Loucy (cell line): Measurements from ENCODE around the gene ANKRD45.

Experiments
- H2AFZ ChIP-seq: fragments of 200-600 bp; sonication (generic); 2 replicates; pipeline ENCODE4 v1.6.0; 2016; ENCODE audit warnings: antibody characterized with exemption, mild to moderate bottlenecking, low read length, moderate library complexity
- H3F3A ChIP-seq: fragments of 200-600 bp; 2 replicates; pipeline ENCODE4 v1.6.0; 2016; ENCODE audit warnings: antibody characterized with exemption, low read depth, mild to moderate bottlenecking
- H3K27me3 ChIP-seq: fragments of 200-600 bp; sonication (generic); 2 replicates; pipeline ENCODE4 v1.6.1; 2014; ENCODE audit warnings: low read length, mild to moderate bottlenecking; ENCODE audit not compliant: insufficient read depth, poor library complexity, severe bottlenecking
- H3K36me3 ChIP-seq: fragments of 200-600 bp; sonication (generic); 2 replicates; pipeline ENCODE4 v1.6.1; 2016; ENCODE audit warnings: low read length; ENCODE audit not compliant: insufficient read depth
- H3K4me1 ChIP-seq: fragments of 200-600 bp; sonication (generic); 2 replicates; pipeline ENCODE4 v1.5.1; 2014; ENCODE audit warnings: low read length, mild to moderate bottlenecking; ENCODE audit not compliant: insufficient read depth, poor library complexity, severe bottlenecking
- H3K4me2 ChIP-seq: fragments of 200-600 bp; sonication (generic); 2 replicates; pipeline ENCODE4 v1.6.0; 2014; ENCODE audit warnings: antibody characterized with exemption, low read length, low read depth, mild to moderate bottlenecking; ENCODE audit not compliant: poor library complexity, severe bottlenecking
- H3K4me3 ChIP-seq: fragments of 200-600 bp; sonication (generic); 2 replicates; pipeline ENCODE4 v1.5.1; 2014; ENCODE audit warnings: low read length, mild to moderate bottlenecking, mixed read lengths; ENCODE audit not compliant: poor library complexity, severe bottlenecking
- H3K79me2 ChIP-seq: fragments of 200-600 bp; sonication (generic); 2 replicates; pipeline ENCODE4 v1.6.1; 2014; ENCODE audit warnings: low read length; ENCODE audit not compliant: insufficient read depth
- H3K9ac ChIP-seq: fragments of 200-600 bp; sonication (generic); 2 replicates; pipeline ENCODE4 v1.6.0; 2014; ENCODE audit warnings: mild to moderate bottlenecking, low read depth, low read length, moderate library complexity; ENCODE audit not compliant: poor library complexity, severe bottlenecking
- H3K9me2 ChIP-seq: fragments of 200-600 bp; sonication (generic); replicated peaks from 2 replicates; pipeline ENCODE4 v1.6.1; 2016; ENCODE audit warnings: low read depth, low read length, mixed read lengths
- H3K9me3 ChIP-seq: fragments of 200-600 bp; sonication (generic); 2 replicates; pipeline ENCODE4 v1.6.1; 2014; ENCODE audit warnings: mild to moderate bottlenecking, antibody characterized with exemption, low read length, low read depth; ENCODE audit not compliant: insufficient read depth
- H4K20me1 ChIP-seq: fragments of 200-600 bp; sonication (generic); 2 replicates; pipeline ENCODE4 v1.6.0; 2014; ENCODE audit warnings: antibody characterized with exemption, low read length, mild to moderate bottlenecking; ENCODE audit not compliant: insufficient read depth, poor library complexity, severe bottlenecking
- EZH2phosphoT487 ChIP-seq: fragments of 200-600 bp; IDR thresholded peaks from 2 replicates; pipeline ENCODE4 v1.6.1; 2018; ENCODE audit warnings: antibody characterized with exemption, mild to moderate bottlenecking, moderate library complexity, borderline replicate concordance
- TF ChIP-seq, protein P1 (sequence below): fragments of 200-600 bp; sonication (generic); conservative IDR thresholded peaks from 2 replicates; pipeline ENCODE4 v1.5.1; 2014; ENCODE audit warnings: mild to moderate bottlenecking, antibody characterized with exemption, low read length

Gene ANKRD45, protein sequence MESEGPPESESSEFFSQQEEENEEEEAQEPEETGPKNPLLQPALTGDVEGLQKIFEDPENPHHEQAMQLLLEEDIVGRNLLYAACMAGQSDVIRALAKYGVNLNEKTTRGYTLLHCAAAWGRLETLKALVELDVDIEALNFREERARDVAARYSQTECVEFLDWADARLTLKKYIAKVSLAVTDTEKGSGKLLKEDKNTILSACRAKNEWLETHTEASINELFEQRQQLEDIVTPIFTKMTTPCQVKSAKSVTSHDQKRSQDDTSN

DNA sequence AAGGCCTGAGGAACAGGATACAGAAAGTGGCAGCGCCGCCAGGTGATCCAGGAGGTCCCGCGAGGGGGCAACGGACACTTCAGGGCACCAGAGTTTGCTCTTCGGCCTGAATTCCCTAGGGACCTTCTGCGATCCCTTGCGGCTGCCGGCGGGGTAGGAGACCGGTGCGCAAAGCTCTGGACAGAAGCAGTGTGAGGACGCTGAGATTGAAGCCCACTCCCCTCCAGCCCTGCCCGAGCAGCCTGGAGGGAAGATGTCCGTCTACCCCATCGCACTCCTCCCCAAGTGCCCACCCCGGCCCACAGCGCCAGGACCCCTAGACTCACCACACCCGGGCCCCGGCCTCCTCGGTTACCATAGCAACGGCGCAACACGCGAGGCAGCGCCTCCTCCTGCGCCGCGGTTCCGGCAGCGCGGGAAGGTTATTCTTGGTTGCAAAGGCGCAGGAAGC is at the start of gene ANKRD45:
TSS of gene ANKRD45 (minus strand) at position 361 of the 451 bp plus-strand sequence. CDS start 10,433 bp downstream, outside the sequence.
- H3K9me3 ChIP-seq = no peaks in the 10 kb centered on the region
- H2AFZ ChIP-seq = no peak within 1 kb of the TSS
- no peak for TF ChIP-seq EZH2phosphoT487
- TF ChIP-seq, protein P1, sequence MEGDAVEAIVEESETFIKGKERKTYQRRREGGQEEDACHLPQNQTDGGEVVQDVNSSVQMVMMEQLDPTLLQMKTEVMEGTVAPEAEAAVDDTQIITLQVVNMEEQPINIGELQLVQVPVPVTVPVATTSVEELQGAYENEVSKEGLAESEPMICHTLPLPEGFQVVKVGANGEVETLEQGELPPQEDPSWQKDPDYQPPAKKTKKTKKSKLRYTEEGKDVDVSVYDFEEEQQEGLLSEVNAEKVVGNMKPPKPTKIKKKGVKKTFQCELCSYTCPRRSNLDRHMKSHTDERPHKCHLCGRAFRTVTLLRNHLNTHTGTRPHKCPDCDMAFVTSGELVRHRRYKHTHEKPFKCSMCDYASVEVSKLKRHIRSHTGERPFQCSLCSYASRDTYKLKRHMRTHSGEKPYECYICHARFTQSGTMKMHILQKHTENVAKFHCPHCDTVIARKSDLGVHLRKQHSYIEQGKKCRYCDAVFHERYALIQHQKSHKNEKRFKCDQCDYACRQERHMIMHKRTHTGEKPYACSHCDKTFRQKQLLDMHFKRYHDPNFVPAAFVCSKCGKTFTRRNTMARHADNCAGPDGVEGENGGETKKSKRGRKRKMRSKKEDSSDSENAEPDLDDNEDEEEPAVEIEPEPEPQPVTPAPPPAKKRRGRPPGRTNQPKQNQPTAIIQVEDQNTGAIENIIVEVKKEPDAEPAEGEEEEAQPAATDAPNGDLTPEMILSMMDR = no peak
- no peaks in the 10 kb centered on the region for H3F3A ChIP-seq
- no peak within 1 kb of the TSS for H3K9ac ChIP-seq
- H3K36me3 ChIP-seq = no peaks in the 10 kb centered on the region
- no peaks in the 10 kb centered on the region for H3K9me2 ChIP-seq
- no peak within 1 kb of the TSS for H3K4me2 ChIP-seq
- H4K20me1 ChIP-seq = no peaks in the 10 kb centered on the region
- H3K4me3 ChIP-seq = no peak within 1 kb of the TSS
- no peaks in the 10 kb centered on the region for H3K79me2 ChIP-seq
- no peaks in the 10 kb centered on the region for H3K27me3 ChIP-seq
- H3K4me1 ChIP-seq = no peaks in the 10 kb centered on the region

DNA sequence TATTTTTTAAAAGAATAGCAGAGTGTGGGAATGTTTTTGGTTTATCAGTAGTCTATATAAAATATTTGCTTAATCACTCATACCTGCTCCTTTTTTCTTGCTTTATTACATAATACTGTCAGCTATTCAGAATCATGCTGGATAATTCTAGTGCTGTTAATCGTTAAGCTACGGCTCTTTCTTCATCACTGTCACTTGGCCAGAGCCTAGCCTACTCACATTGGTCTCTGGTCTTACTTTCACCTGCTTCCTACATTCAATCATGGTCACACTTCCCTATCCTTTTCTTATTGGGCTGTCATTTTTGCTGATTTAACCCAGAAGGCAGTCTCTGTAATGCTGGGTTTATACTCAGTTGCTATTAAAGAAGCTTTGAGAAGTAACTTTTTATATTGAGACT is 47.6 kb upstream of the ANKRD45 start:
- Histone ChIP-seq H3F3A (0 out of 2 replicates have a peak, but pooled peaks cover 5% of the 10 kb centered on the region), H3K4me1 (peaks cover 40% of the 10 kb centered on the region), H3K79me2 (peaks cover 45% of the 10 kb centered on the region), H3K27me3 (peaks cover 23% of the 10 kb centered on the region), H4K20me1 (peaks cover 13% of the 10 kb centered on the region), H3K9me3 (no peaks in the 10 kb centered on the region), H3K4me3 (peak overlapping the region; percentile 87), H2AFZ (no peak overlapping the region), H3K9ac (peak overlapping the region; percentile 77), H3K36me3 (no peaks in the 10 kb centered on the region), H3K4me2 (peak overlapping the region; percentile 83), H3K9me2 (0 out of 2 replicates have a peak, but pooled peaks cover 5% of the 10 kb centered on the region)
- no peak for TF ChIP-seq EZH2phosphoT487
- TF ChIP-seq, protein P1 = no peak

DNA sequence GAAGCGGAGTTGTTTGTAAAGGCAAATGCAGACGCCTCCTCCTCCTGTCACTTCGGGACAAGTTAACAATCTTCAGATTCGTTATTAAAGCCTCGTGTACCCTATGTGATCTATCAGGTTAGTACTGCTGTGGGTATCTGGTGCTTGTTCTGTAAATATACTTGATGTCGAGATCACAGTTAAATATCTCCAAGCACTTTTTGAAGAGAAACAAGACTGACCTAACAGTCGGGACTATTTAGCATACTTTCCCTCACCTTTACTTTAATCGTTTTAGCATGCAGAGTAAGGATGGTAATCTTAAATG is 45.8 kb upstream of the ANKRD45 start:
- H3K4me3 ChIP-seq = peak overlapping the region; percentile 87
- peaks cover 13% of the 10 kb centered on the region for H4K20me1 ChIP-seq
- H3K36me3 ChIP-seq = no peaks in the 10 kb centered on the region
- 0 out of 2 replicates have a peak, but pooled peaks cover 5% of the 10 kb centered on the region for H3F3A ChIP-seq
- peaks cover 34% of the 10 kb centered on the region for H3K79me2 ChIP-seq
- H3K4me1 ChIP-seq = peaks cover 35% of the 10 kb centered on the region
- TF ChIP-seq, protein P1 = no peak
- TF ChIP-seq EZH2phosphoT487 = no peak
- H3K9me3 ChIP-seq = no peaks in the 10 kb centered on the region
- 0 out of 2 replicates have a peak, but pooled peaks cover 5% of the 10 kb centered on the region for H3K9me2 ChIP-seq
- peak overlapping the region; percentile 100 for H2AFZ ChIP-seq
- H3K4me2 ChIP-seq = peak overlapping the region; percentile 83
- H3K27me3 ChIP-seq = peaks cover 40% of the 10 kb centered on the region
- peak overlapping the region; percentile 77 for H3K9ac ChIP-seq
